GM12872 (cell line): ENCODE measurements around the gene C11orf86.

Experiments
- TF ChIP-seq, protein P1 (sequence below): IDR thresholded peaks from 3 replicates; pipeline ENCODE4 v1.5.1; 2011; ENCODE audit warnings: low read depth, mild to moderate bottlenecking, low read length, moderate library complexity; ENCODE audit not compliant: insufficient read depth

C11orf86 gene

DNA sequence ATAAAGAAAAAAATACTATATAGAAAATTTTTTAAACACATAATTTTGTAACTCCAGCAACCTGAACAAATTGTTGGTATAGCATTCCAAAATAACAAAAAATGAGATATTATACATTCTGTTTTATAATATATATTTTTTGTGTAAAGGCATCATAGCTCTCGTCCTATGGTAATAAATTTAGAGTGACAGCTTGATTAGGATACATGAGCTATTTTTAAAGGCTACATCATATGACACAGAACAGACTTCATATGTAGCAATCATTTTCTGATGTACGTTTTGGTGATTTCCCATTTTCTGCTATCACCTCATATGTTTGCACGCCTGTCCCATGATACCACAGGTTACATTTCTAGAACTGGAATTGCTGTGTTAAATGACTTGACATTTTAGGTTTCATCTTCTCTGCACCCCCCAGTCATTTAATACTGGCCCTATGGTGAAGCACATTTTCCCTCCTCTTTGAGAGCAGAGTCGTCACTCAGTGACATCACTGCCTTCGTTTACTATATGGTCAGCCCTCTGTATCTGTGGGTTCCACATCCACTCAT is 36.4 kb upstream of the C11orf86 start:
- TF ChIP-seq, protein P1, sequence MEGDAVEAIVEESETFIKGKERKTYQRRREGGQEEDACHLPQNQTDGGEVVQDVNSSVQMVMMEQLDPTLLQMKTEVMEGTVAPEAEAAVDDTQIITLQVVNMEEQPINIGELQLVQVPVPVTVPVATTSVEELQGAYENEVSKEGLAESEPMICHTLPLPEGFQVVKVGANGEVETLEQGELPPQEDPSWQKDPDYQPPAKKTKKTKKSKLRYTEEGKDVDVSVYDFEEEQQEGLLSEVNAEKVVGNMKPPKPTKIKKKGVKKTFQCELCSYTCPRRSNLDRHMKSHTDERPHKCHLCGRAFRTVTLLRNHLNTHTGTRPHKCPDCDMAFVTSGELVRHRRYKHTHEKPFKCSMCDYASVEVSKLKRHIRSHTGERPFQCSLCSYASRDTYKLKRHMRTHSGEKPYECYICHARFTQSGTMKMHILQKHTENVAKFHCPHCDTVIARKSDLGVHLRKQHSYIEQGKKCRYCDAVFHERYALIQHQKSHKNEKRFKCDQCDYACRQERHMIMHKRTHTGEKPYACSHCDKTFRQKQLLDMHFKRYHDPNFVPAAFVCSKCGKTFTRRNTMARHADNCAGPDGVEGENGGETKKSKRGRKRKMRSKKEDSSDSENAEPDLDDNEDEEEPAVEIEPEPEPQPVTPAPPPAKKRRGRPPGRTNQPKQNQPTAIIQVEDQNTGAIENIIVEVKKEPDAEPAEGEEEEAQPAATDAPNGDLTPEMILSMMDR, result no peak

DNA sequence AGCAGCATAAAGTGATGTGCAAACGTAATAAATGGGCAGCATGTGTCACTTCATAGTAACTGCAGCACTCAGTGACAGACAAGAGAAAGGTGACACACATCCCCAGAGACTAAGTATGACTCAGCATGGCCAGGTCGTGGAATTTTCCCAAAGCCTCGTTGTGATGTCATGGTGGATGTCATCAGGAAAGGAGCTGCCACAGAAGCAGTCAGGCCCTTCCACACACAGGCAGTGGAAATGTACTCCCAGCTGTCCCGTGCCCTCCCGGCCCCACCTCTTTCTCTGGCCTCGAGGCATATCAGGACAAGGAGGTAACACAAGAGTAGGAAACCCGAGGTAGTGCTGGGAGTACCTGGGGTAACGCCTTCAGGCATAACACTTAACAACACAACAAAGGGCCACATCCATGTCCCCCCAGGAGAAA is 25.0 kb upstream of the C11orf86 start:
- TF ChIP-seq, protein P1, result no peak

DNA sequence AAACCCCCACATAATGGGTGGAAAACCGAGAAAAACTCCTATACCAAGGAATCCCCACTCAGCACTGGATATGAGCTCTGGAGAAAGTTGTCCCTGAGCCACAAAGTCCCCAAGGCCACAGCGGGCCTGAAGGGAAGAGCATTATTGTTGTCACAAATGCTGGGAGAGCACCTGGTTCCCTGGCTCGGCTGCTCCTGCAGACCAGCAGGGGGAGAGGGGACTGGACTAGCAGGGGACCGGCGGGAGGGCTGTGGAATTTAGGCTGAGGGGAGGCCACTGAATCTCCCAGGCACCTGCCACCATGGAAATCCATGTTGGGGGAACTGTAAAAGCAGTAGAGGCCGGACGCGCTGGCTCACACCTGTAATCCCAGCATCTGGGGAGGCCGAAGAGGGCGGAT is 24.0 kb upstream of the C11orf86 start:
- TF ChIP-seq, protein P1, result no peak

DNA sequence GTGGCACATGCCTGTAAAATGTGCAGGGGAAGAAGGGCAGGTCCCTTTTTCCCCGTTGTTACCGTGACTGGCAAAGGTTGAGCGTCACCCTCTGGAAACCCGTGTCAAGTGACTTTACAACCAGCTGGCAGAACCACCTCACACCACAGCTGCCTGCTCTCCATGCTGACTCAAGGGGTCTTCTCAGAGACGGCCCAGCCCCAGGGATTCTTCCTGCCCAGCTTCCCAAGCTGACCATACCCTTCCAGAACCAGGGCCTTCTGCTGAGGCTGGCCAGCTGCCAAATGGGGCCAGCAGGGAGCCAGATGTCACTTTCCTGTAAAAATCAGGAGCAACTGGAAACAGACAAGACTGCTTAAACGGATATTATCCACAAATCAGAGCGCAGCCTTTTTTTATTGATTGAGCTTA is 23.2 kb upstream of the C11orf86 start:
- TF ChIP-seq, protein P1, result no peak

DNA sequence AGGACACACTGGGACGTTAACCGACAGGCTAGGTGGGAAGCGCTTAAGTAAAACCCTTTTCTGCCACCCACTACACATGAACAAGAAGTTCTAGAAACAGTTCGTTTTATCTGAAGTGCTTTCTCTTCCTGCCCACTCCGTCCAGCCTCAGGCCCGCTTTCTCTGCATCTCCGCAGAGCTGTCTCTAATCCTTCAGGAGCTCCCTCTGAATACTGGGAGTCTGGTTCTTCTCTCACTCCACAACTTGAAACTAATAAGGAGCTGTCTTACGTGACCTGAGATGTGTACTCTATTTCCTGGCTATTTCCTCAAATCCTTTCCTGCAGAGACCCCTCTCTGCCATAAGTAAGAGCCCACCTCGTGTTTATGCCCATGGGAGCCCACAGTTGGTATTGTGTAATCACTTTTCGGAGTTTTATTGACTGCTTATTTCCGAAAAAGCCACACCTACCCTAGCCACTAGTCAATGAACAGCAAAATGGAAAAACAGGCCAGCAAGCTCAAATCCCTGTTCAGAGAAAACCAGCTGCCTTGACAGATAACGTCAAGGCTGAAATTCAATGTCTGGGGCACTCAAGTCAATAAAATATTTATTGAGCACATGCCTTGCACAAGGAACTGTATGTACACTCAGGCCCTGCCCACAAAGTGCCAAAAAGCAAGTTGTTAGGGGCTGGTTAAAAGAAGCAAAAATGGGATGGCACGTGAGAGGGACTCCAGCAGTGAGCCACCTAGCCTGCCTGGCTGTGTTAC is 21.8 kb upstream of the C11orf86 start:
- TF ChIP-seq, protein P1, result no peak

DNA sequence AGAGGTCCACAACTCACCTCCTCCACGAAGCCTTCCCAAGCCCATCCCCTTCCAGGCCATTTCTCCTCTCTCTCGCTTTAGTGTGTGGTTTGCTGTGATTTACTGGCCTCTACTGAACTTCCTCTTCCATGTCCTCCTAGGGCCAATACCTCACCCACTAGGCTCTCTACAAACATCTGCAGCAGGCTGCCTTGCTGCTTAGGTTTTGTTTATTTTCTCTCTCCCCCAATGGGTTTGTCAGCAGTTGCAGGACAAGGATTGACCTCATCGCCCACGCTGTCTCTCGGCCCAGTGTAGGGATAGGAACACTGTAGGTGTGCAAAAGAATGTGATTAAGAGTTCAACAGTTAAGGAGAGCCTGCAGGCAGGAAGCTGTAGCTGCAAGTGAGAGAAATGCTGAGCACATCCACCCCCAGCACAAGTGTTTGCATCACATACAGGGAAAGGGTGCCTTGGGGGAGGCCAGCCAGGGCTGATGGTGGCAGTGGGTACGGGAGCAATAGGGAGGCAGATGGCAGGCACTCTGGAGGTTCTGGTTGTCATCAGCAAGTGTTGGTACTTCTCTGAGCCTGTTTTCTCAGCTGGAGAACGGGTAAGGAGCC is 18.3 kb upstream of the C11orf86 start:
- TF ChIP-seq, protein P1, result no peak

DNA sequence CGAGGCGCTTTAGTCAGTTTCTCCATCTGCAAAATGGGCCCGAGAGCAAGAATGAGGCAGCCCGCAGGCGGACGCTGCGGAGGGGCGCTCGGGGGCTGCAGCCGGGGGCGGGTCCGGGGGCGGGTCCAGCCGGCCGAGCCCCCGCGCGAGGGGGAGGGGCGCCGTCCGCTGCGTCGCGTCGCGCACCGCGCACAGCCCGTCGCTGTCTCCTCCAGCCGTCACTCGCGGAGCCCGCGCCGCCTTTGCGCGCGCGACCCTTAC is 17.2 kb upstream of the C11orf86 start:
- TF ChIP-seq, protein P1, result no peak
